Mesodermal cell (in vitro differentiated cells): ENCODE measurements around the gene SLC16A8.

Experiments
- H3K27ac ChIP-seq: 2 replicates; pipeline ENCODE4 v1.7.0; 2013; ENCODE audit warnings: mild to moderate bottlenecking, low read depth, low read length, moderate library complexity; ENCODE audit not compliant: severe bottlenecking
- H3K36me3 ChIP-seq: 2 replicates; pipeline ENCODE4 v1.7.1; 2013; ENCODE audit warnings: mild to moderate bottlenecking, low read length, moderate library complexity; ENCODE audit not compliant: control insufficient read depth, insufficient read depth
- H3K4me1 ChIP-seq: one replicate; pipeline ENCODE4 v1.7.1; 2013; ENCODE audit warnings: mild to moderate bottlenecking, low read length; ENCODE audit not compliant: insufficient read depth, control insufficient read depth, poor library complexity, severe bottlenecking
- H3K4me3 ChIP-seq: 2 replicates; pipeline ENCODE4 v1.7.0; 2013; ENCODE audit warnings: low read length, control low read depth, mild to moderate bottlenecking; ENCODE audit not compliant: insufficient read depth, poor library complexity, severe bottlenecking; ENCODE audit errors: extremely low read depth
- H3K9me3 ChIP-seq: 2 replicates; pipeline ENCODE4 v1.7.1; 2013; ENCODE audit warnings: mild to moderate bottlenecking, low read length, moderate library complexity; ENCODE audit not compliant: control insufficient read depth
- WGBS, 2 experiments: methylation state at CpG; one replicate each; pipeline ENCODE4 v1.1.5; 2013; ENCODE audit warnings: missing lambda C conversion rate in 2 of 2; ENCODE audit not compliant: insufficient coverage in 2 of 2; 5-methylcytosine and 5-hydroxymethylcytosine counted together

The SLC16A8 gene

GRCh38 chr22:38069372-38070249 lies 14.4 kb downstream of the SLC16A8 start:
- Histone ChIP-seq H3K9me3 (no peaks in the 10 kb centered on the region), H3K27ac (no peak overlapping the region), H3K4me1 (no peaks in the 10 kb centered on the region), H3K4me3 (no peak overlapping the region), H3K36me3 (peaks cover 14% of the 10 kb centered on the region)
- 86 to 88% methylated on average over 9 to 14 of the region's 21 CpGs for WGBS, 2 experiments

- Histone ChIP-seq H3K4me3 (no peak overlapping the region), H3K9me3 (no peaks in the 10 kb centered on the region), H3K36me3 (peaks cover 14% of the 10 kb centered on the region), H3K4me1 (no peaks in the 10 kb centered on the region), H3K27ac (no peak overlapping the region)
- WGBS, 2 experiments: 92 to 97% methylated on average over 9 to 11 of the region's 13 CpGs
Observed at GRCh38 chr22:38068641-38069371, 15.2 kb downstream of the SLC16A8 start.

GRCh38 chr22:38067761-38068360 lies 16.1 kb downstream of the SLC16A8 start:
- Histone ChIP-seq H3K36me3 (peaks cover 8% of the 10 kb centered on the region), H3K4me1 (no peaks in the 10 kb centered on the region), H3K4me3 (no peak overlapping the region), H3K9me3 (no peaks in the 10 kb centered on the region), H3K27ac (no peak overlapping the region)
- 93 to 94% methylated on average over 13 of the region's 13 CpGs for WGBS, 2 experiments

GRCh38 chr22:38067028-38067415 lies 17.0 kb downstream of the SLC16A8 start:
- 93 to 99% methylated on average over 7 of the region's 8 CpGs for WGBS, 2 experiments
- Histone ChIP-seq H3K36me3 (peaks cover 8% of the 10 kb centered on the region), H3K27ac (no peak overlapping the region), H3K4me3 (no peak overlapping the region), H3K9me3 (no peaks in the 10 kb centered on the region), H3K4me1 (no peaks in the 10 kb centered on the region)

- Histone ChIP-seq H3K36me3 (peaks cover 8% of the 10 kb centered on the region), H3K4me1 (no peaks in the 10 kb centered on the region), H3K9me3 (no peaks in the 10 kb centered on the region), H3K27ac (no peak overlapping the region), H3K4me3 (no peak overlapping the region)
- WGBS, 2 experiments: 94 to 98% methylated on average over 9 to 10 of the region's 13 CpGs
Observed at GRCh38 chr22:38066381-38067027, 17.5 kb downstream of the SLC16A8 start.

GRCh38 chr22:38065539-38065938 lies 18.4 kb downstream of the SLC16A8 start:
- 96 to 98% methylated on average over 7 to 8 of the region's 8 CpGs for WGBS, 2 experiments
- H3K4me1 ChIP-seq: no peaks in the 10 kb centered on the region
- H3K36me3 ChIP-seq: peaks cover 5% of the 10 kb centered on the region
- H3K27ac ChIP-seq: no peak overlapping the region
- no peak overlapping the region for H3K4me3 ChIP-seq
- H3K9me3 ChIP-seq: no peaks in the 10 kb centered on the region

GRCh38 chr22:38062791-38063190 lies 21.2 kb downstream of the SLC16A8 start:
- no peaks in the 10 kb centered on the region for H3K4me1 ChIP-seq
- H3K36me3 ChIP-seq: peaks cover 21% of the 10 kb centered on the region
- H3K27ac ChIP-seq: no peak overlapping the region
- H3K4me3 ChIP-seq: no peak overlapping the region
- no peaks in the 10 kb centered on the region for H3K9me3 ChIP-seq
- WGBS, 2 experiments: 95 to 100% methylated on average over 3 to 5 of the region's 6 CpGs

- Histone ChIP-seq H3K36me3 (peaks cover 15% of the 10 kb centered on the region), H3K9me3 (no peaks in the 10 kb centered on the region), H3K27ac (peak within 1 kb of the TSS; percentile 78), H3K4me3 (peak within 1 kb of the TSS; percentile 57), H3K4me1 (no peaks in the 10 kb centered on the region)
- WGBS, 2 experiments: 4 to 6% methylated on average over 38 to 39 of the region's 47 CpGs
Observed at GRCh38 chr22:38056969-38057891, 26.8 kb downstream of the SLC16A8 start, which contains the start of gene PICK1. TSS of gene PICK1 (plus strand) at chr22:38057404. CDS start at chr22:38057810, 406 bp downstream.

GRCh38 chr22:38051900-38052862 lies 31.8 kb downstream of the SLC16A8 start:
- Histone ChIP-seq H3K4me1 (no peaks in the 10 kb centered on the region), H3K9me3 (no peaks in the 10 kb centered on the region), H3K4me3 (no peak overlapping the region), H3K36me3 (no peaks in the 10 kb centered on the region), H3K27ac (no peak overlapping the region)
- 34 to 35% methylated on average over 23 to 24 of the region's 30 CpGs for WGBS, 2 experiments
